GM20000 (cell line): ENCODE data around the gene SYT1.

Experiments used
- DNase-seq: peaks from one replicate; pipeline ENCODE4 v3.0.0; 2012; ENCODE audit warnings: low spot score
- TF ChIP-seq, protein P1 (sequence below): IDR thresholded peaks from 2 replicates; pipeline ENCODE4 v1.5.1; 2012; ENCODE audit warnings: mild to moderate bottlenecking, control low read depth; ENCODE audit errors: extremely low read depth, missing control alignments

Gene SYT1

GRCh38 chr12:79295572-79295971, 431.0 kb downstream of the SYT1 start:
- no peak for DNase-seq
- TF ChIP-seq, protein P1, sequence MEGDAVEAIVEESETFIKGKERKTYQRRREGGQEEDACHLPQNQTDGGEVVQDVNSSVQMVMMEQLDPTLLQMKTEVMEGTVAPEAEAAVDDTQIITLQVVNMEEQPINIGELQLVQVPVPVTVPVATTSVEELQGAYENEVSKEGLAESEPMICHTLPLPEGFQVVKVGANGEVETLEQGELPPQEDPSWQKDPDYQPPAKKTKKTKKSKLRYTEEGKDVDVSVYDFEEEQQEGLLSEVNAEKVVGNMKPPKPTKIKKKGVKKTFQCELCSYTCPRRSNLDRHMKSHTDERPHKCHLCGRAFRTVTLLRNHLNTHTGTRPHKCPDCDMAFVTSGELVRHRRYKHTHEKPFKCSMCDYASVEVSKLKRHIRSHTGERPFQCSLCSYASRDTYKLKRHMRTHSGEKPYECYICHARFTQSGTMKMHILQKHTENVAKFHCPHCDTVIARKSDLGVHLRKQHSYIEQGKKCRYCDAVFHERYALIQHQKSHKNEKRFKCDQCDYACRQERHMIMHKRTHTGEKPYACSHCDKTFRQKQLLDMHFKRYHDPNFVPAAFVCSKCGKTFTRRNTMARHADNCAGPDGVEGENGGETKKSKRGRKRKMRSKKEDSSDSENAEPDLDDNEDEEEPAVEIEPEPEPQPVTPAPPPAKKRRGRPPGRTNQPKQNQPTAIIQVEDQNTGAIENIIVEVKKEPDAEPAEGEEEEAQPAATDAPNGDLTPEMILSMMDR: no peak

GRCh38 chr12:79296133-79296532, 431.6 kb downstream of the SYT1 start:
- DNase-seq: no peak

DNA sequence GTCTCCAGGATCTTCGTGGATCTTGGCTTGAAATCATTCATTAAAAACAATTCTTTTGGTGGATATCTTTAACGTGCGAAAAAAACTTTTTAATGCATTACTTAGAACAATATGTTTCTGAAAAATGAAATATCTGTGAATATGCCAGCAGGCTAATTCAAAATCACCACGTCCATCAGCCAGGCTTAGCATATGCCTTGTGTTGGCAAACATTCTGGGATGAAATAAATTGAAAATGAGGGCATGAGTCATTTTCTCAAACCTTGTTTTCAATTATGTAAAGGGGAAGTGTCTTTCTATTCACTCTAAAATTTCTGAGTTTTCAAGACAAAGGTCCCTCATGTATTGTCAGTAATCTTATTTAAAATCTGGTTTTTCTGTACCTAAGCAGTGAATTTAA, 432.3 kb downstream of the SYT1 start:
- TF ChIP-seq, protein P1: no peak
- DNase-seq: no peak

More at GRCh38 chr12:79296133-79296532, 431.6 kb downstream of the SYT1 start:
- TF ChIP-seq, protein P1: no peak

DNA sequence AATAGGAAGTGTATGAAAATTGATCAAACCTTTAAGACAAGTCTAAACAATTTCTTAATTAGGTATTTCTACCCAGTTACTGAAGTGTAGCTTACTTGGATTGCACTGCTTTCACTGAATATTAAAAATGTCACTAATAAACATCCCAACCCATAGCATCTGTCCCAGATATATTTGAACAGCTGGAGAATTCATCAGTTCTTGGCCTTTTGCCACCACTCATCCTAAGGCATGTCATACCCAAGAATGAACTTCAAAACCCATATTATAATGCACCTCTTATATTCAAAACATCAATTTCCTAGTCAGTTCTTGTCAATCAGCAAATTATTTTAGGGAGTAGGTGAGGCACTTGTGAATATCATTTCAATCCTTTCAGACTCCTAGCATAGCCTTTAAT, 433.9 kb downstream of the SYT1 start:
- TF ChIP-seq, protein P1: no peak
- no peak for DNase-seq

- DNase-seq: no peak
- TF ChIP-seq, protein P1: no peak
These were observed 435.0 kb downstream of the SYT1 start for GRCh38 chr12:79299447-79300198.

- TF ChIP-seq, protein P1: no peak
- no peak for DNase-seq
These were observed 435.6 kb downstream of the SYT1 start for GRCh38 chr12:79300199-79300568.

DNA sequence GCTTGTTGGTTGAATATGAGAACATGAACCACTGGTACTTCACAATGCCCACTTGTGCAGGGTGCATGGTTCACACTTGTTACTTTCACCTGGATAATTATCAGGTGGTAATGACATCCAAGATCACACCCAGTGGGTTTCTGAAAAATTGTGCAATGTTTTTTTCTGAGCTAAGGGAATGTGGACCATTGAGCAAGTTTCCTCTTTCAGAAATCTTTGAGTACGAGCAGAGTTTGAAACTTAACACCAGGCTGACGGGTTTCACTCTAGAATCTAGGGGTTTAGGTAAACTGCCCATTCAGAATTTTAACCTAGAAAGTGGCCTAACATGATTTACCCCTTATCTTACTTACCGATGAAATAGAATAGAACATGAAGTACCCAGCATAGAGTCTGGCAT, 436.6 kb downstream of the SYT1 start:
- TF ChIP-seq, protein P1: no peak
- no peak for DNase-seq
